Subcutaneous preadipocyte (primary cell): ENCODE results near the gene ROPN1L. TPM values are rescaled to one million over a fixed set of nuclear protein-coding genes. Genes with fewer than 3 reads are reported as not detected.

Experiments used
- small RNA-seq: library from RNA; depleted of rRNA; stranded (forward); fragments of <200 nt; gene quantifications from one replicate; pipeline ENCODE3, GENCODE V24; 2012
- total RNA-seq: library from RNA; depleted of rRNA; stranded (reverse); fragments of >200 nt; gene quantifications from 2 replicates; pipeline ENCODE4 v1.2.3, GENCODE V29; 2012

The ROPN1L gene
- total RNA-seq, result 1.1 and 1.6 TPM in 2 replicates

GRCh38 chr5:10441083-10441991 lies at the start of gene ROPN1L:
ROPN1L (plus strand) TSS chr5:10441879; CDS start chr5:10442168, 289 bp downstream.

Small RNA genes within 50 kb of the gene (small RNA-seq; reads per million reads assigned to genes)
- gene MIR6131, result not detected

Other genes with a start within 250 kb of the ROPN1L start
- gene ATPSCKMT, start 192.0 kb upstream of the ROPN1L start, total RNA-seq, result 14.7 and 19.0 TPM in 2 replicates
- 418 and 476 TPM in 2 replicates for gene CCT5, start 191.6 kb upstream of the ROPN1L start, total RNA-seq
- gene CMBL, start 134.0 kb upstream of the ROPN1L start, total RNA-seq, result 8.6 and 10.3 TPM in 2 replicates
- 37.5 and 45.9 TPM in 2 replicates for gene MARCHF6, start 88.2 kb upstream of the ROPN1L start, total RNA-seq
- gene ANKRD33B, start 122.2 kb downstream of the ROPN1L start, total RNA-seq, result 4.4 and 5.9 TPM in 2 replicates